Endothelial cell (in vitro differentiated cells): ENCODE results near the gene TBC1D8. TPM values are rescaled to one million over a fixed set of nuclear protein-coding genes. Genes with fewer than 3 reads are reported as not detected.

ENCODE experiments used
- DNase-seq: peaks from one replicate; pipeline ENCODE4 v3.0.0; 2021; ENCODE audit warnings: low spot score
- H3K27ac Mint-ChIP-seq: one replicate; pipeline ENCODE4 v1.8.0; 2021; ENCODE audit warnings: mixed read lengths, inconsistent platforms; ENCODE audit not compliant: unreplicated experiment
- H3K27me3 Mint-ChIP-seq: one replicate; pipeline ENCODE4 v1.8.0; 2021; ENCODE audit warnings: mild to moderate bottlenecking, moderate library complexity, mixed read lengths, inconsistent platforms; ENCODE audit not compliant: unreplicated experiment
- H3K36me3 Mint-ChIP-seq: one replicate; pipeline ENCODE4 v1.8.0; 2021; ENCODE audit warnings: mild to moderate bottlenecking, low read depth, mixed read lengths, inconsistent platforms; ENCODE audit not compliant: unreplicated experiment
- H3K4me1 Mint-ChIP-seq: one replicate; pipeline ENCODE4 v1.8.0; 2021; ENCODE audit warnings: mild to moderate bottlenecking, mixed read lengths, inconsistent platforms; ENCODE audit not compliant: unreplicated experiment
- H3K4me3 Mint-ChIP-seq: one replicate; pipeline ENCODE4 v1.8.0; 2021; ENCODE audit warnings: mild to moderate bottlenecking, mixed read lengths, inconsistent platforms; ENCODE audit not compliant: unreplicated experiment
- H3K9me3 Mint-ChIP-seq: one replicate; pipeline ENCODE4 v1.8.0; 2021; ENCODE audit warnings: mixed read lengths, inconsistent platforms; ENCODE audit not compliant: unreplicated experiment
- CTCF ChIP-seq: fragments of 200-600 bp; sonication (generic); IDR thresholded peaks from one replicate; pipeline ENCODE4 v1.5.0; 2021; ENCODE audit warnings: antibody characterized with exemption; ENCODE audit not compliant: unreplicated experiment
- total RNA-seq: library from RNA; stranded (reverse); fragmentation: NEBNext Ultra II Directional; extraction: Animal tissue kit (Norgen Biotek cat#: 25700); gene quantifications from one replicate; pipeline ENCODE4 v1.2.1, GENCODE V29; 2021; ENCODE audit not compliant: unreplicated experiment

TBC1D8 gene
- total RNA-seq, 1 donor from 2014 or later: 27.5 TPM

GRCh38 chr2:101123795-101124471 lies 27.2 kb downstream of the TBC1D8 start:
- TF ChIP-seq CTCF: no peak
- Mint-ChIP-seq H3K4me3 (no peak overlapping the region), H3K4me1 (peaks cover 25% of the 10 kb centered on the region), H3K36me3 (peaks cover 8% of the 10 kb centered on the region), H3K27me3 (peaks cover 4% of the 10 kb centered on the region), H3K27ac (no peak overlapping the region), H3K9me3 (no peaks in the 10 kb centered on the region)
- no peak for DNase-seq

- H3K27ac Mint-ChIP-seq: no peak overlapping the region
- peaks cover 19% of the 10 kb centered on the region for H3K4me1 Mint-ChIP-seq
Measured at GRCh38 chr2:101121174-101121573, 30.0 kb downstream of the TBC1D8 start.

GRCh38 chr2:101120124-101120996 lies 30.8 kb downstream of the TBC1D8 start:
- Mint-ChIP-seq H3K9me3 (no peaks in the 10 kb centered on the region), H3K4me1 (peaks cover 12% of the 10 kb centered on the region), H3K27me3 (peaks cover 2% of the 10 kb centered on the region), H3K27ac (no peak overlapping the region), H3K4me3 (no peak overlapping the region), H3K36me3 (peaks cover 4% of the 10 kb centered on the region)
- no peak for DNase-seq
- TF ChIP-seq CTCF: no peak

More at GRCh38 chr2:101121174-101121573, 30.0 kb downstream of the TBC1D8 start:
- DNase-seq: no peak
- no peak for TF ChIP-seq CTCF
- no peaks in the 10 kb centered on the region for H3K9me3 Mint-ChIP-seq
- H3K4me3 Mint-ChIP-seq: no peak overlapping the region
- peaks cover 4% of the 10 kb centered on the region for H3K36me3 Mint-ChIP-seq
- H3K27me3 Mint-ChIP-seq: peaks cover 2% of the 10 kb centered on the region

GRCh38 chr2:101119431-101119830 lies 31.8 kb downstream of the TBC1D8 start:
- Mint-ChIP-seq H3K9me3 (no peaks in the 10 kb centered on the region), H3K4me1 (peaks cover 12% of the 10 kb centered on the region), H3K27ac (no peak overlapping the region), H3K36me3 (peaks cover 4% of the 10 kb centered on the region), H3K4me3 (peak overlapping the region; percentile 49), H3K27me3 (peaks cover 4% of the 10 kb centered on the region)
- DNase-seq: no peak
- TF ChIP-seq CTCF: no peak
